GM23338 (cell line): ENCODE measurements around the gene NBAS. TPM values are rescaled to one million over a fixed set of nuclear protein-coding genes. Genes with fewer than 3 reads are reported as not detected.

Source experiments
- ATAC-seq: fragments of 200-7000 bp; cut with Tn5 transposase; 3 replicates; pipeline ENCODE4 v1.9.1; 2020
- DNase-seq: peaks from one replicate; pipeline ENCODE4 v3.0.0-alpha.2; 2015; ENCODE audit warnings: low spot score
- H2AFZ ChIP-seq: fragments of 200-600 bp; sonication (generic); 2 replicates; pipeline ENCODE4 v1.8.0; 2016; ENCODE audit warnings: antibody characterized with exemption, mild to moderate bottlenecking, moderate library complexity
- H3F3A ChIP-seq: fragments of 200-600 bp; sonication (generic); replicated peaks from 2 replicates; pipeline ENCODE4 v1.8.0; 2017; ENCODE audit warnings: antibody characterized with exemption, mixed run types, low read depth
- H3K27ac ChIP-seq: fragments of 200-600 bp; sonication (generic); 2 replicates; pipeline ENCODE4 v1.6.1; 2016; ENCODE audit warnings: low read depth
- H3K27me3 ChIP-seq: fragments of 200-600 bp; sonication (generic); 2 replicates; pipeline ENCODE4 v1.8.0; 2016; ENCODE audit warnings: mild to moderate bottlenecking, mixed run types, moderate library complexity; ENCODE audit not compliant: insufficient read depth
- H3K36me3 ChIP-seq: fragments of 200-600 bp; sonication (generic); 2 replicates; pipeline ENCODE4 v1.8.0; 2016; ENCODE audit warnings: mild to moderate bottlenecking; ENCODE audit not compliant: insufficient read depth
- H3K4me1 ChIP-seq: fragments of 200-600 bp; sonication (generic); 2 replicates; pipeline ENCODE4 v1.8.0; 2016; ENCODE audit warnings: mild to moderate bottlenecking, moderate library complexity; ENCODE audit not compliant: insufficient read depth
- H3K4me2 ChIP-seq: fragments of 200-600 bp; sonication (generic); 2 replicates; pipeline ENCODE4 v1.7.1; 2017; ENCODE audit warnings: mixed run types
- H3K4me3 ChIP-seq: fragments of 200-600 bp; sonication (generic); 2 replicates; pipeline ENCODE4 v1.6.1; 2016; ENCODE audit warnings: mixed run types
- H3K79me2 ChIP-seq: fragments of 200-600 bp; sonication (generic); replicated peaks from 2 replicates; pipeline ENCODE4 v1.8.0; 2017; ENCODE audit warnings: mild to moderate bottlenecking; ENCODE audit not compliant: insufficient read depth
- H3K9me2 ChIP-seq: fragments of 200-600 bp; sonication (generic); 2 replicates; pipeline ENCODE4 v1.8.0; 2017; ENCODE audit not compliant: insufficient read depth
- H4K20me1 ChIP-seq: fragments of 200-600 bp; sonication (generic); replicated peaks from 2 replicates; pipeline ENCODE4 v1.8.0; 2017; ENCODE audit warnings: mild to moderate bottlenecking; ENCODE audit not compliant: insufficient read depth
- H3K27ac Mint-ChIP-seq: 2 replicates; pipeline ENCODE4 v1.8.0; 2020; ENCODE audit warnings: inconsistent platforms, mild to moderate bottlenecking, moderate library complexity, mixed read lengths
- H3K27me3 Mint-ChIP-seq: 3 replicates; pipeline ENCODE4 v1.8.0; 2022; ENCODE audit warnings: low read depth, mild to moderate bottlenecking, moderate library complexity, mixed read lengths, inconsistent platforms; ENCODE audit not compliant: insufficient read depth, poor library complexity
- H3K36me3 Mint-ChIP-seq: 3 replicates; pipeline ENCODE4 v1.8.0; 2021; ENCODE audit warnings: low read depth, mild to moderate bottlenecking, inconsistent platforms, moderate library complexity, mixed read lengths
- H3K4me1 Mint-ChIP-seq: 3 replicates; pipeline ENCODE4 v1.8.0; 2020; ENCODE audit warnings: mild to moderate bottlenecking, inconsistent platforms, mixed read lengths
- H3K4me3 Mint-ChIP-seq: 3 replicates; pipeline ENCODE4 v1.8.0; 2021; ENCODE audit warnings: moderate library complexity, mild to moderate bottlenecking, inconsistent platforms, mixed read lengths
- H3K9me3 Mint-ChIP-seq: 3 replicates; pipeline ENCODE4 v1.8.0; 2020; ENCODE audit warnings: moderate library complexity, mild to moderate bottlenecking, inconsistent platforms, mixed read lengths
- CREB1 ChIP-seq: fragments of 250-450 bp; sonication (Bioruptor Pico); IDR thresholded peaks from 2 replicates; pipeline ENCODE4 v1.5.0; 2020; ENCODE audit warnings: low read depth, mild to moderate bottlenecking, moderate library complexity
- CTCF ChIP-seq, 2 experiments: fragments of 200-600 bp in 1 of 2; sonication (generic) in 1 of 2; conservative IDR thresholded peaks; 2 replicates each; pipeline versions ENCODE4 v1.5.1 to v1.6.1; 2016 to 2017; ENCODE audit warnings: antibody characterized with exemption in 2 of 2, low read depth in 2 of 2, mild to moderate bottlenecking in 2 of 2, moderate library complexity in 1 of 2
- ETS1 ChIP-seq: IDR thresholded peaks from 2 replicates; pipeline ENCODE4 v1.6.1; 2016; ENCODE audit warnings: antibody characterized with exemption
- EZH2 ChIP-seq: fragments of 200-600 bp; sonication (generic); IDR thresholded peaks from one replicate; pipeline ENCODE4 v1.8.0; 2017; ENCODE audit warnings: antibody characterized with exemption, mild to moderate bottlenecking, low read depth; ENCODE audit not compliant: unreplicated experiment
- EZH2phosphoT487 ChIP-seq: fragments of 200-600 bp; sonication (generic); IDR thresholded peaks from one replicate; pipeline ENCODE4 v1.8.1; 2018; ENCODE audit warnings: antibody characterized with exemption; ENCODE audit not compliant: unreplicated experiment
- JUNB ChIP-seq: IDR thresholded peaks from one replicate; pipeline ENCODE4 v1.6.1; 2016; ENCODE audit warnings: antibody characterized with exemption; ENCODE audit not compliant: unreplicated experiment
- NANOG ChIP-seq: IDR thresholded peaks from 2 replicates; pipeline ENCODE4 v1.6.1; 2016; ENCODE audit warnings: antibody characterized with exemption, borderline replicate concordance
- POLR2AphosphoS5 ChIP-seq: IDR thresholded peaks from 2 replicates; pipeline ENCODE4 v1.6.1; 2016; ENCODE audit warnings: antibody characterized with exemption, low read depth
- REST ChIP-seq: IDR thresholded peaks from one replicate; pipeline ENCODE4 v1.6.1; 2018; ENCODE audit warnings: antibody characterized with exemption; ENCODE audit not compliant: unreplicated experiment
- STAT1 ChIP-seq: IDR thresholded peaks from one replicate; pipeline ENCODE4 v1.6.1; 2016; ENCODE audit warnings: antibody characterized with exemption; ENCODE audit not compliant: unreplicated experiment
- ZNF114 ChIP-seq: fragments of 250-450 bp; sonication (Bioruptor Pico); IDR thresholded peaks from 2 replicates; pipeline ENCODE4 v1.5.0; 2020; ENCODE audit warnings: mild to moderate bottlenecking, moderate library complexity
- ZNF331 ChIP-seq: fragments of 250-450 bp; sonication (Bioruptor Pico); IDR thresholded peaks from 2 replicates; pipeline ENCODE4 v1.5.0; 2020; ENCODE audit warnings: low read depth, mild to moderate bottlenecking, moderate library complexity
- ZNF462 ChIP-seq: fragments of 250-450 bp; sonication (Bioruptor Pico); IDR thresholded peaks from 2 replicates; pipeline ENCODE4 v1.5.0; 2020; ENCODE audit warnings: mild to moderate bottlenecking, moderate library complexity
- polyA plus RNA-seq: library from polyadenylated mRNA; unstranded; fragments of >200 nt; fragmentation: Nextera tagmentation; extraction: Ambion mirVana; gene quantifications from 2 replicates; pipeline ENCODE4 v1.2.1, GENCODE V29; 2016
- total RNA-seq: library from RNA; depleted of rRNA; stranded (reverse); fragments of >200 nt; shearing (Covaris generic); gene quantifications from 2 replicates; pipeline ENCODE4 v1.2.3, GENCODE V29; 2014

Gene NBAS
- total and polyA plus RNA-seq, 2 experiments from 2014 or later: 24.8 to 38.9 TPM

GRCh38 chr2:15293262-15293937 lies 267.7 kb downstream of the NBAS start:
- TF ChIP-seq ZNF331 (CRISPR knock-in tag) (no peak), POLR2AphosphoS5 (no peak), ETS1 (no peak), CTCF (conservative IDR thresholded peaks at IDR 0.05; ENCODE audit: low read depth in 2 of 2) (no peak), JUNB (no peak), ZNF462 (CRISPR knock-in tag) (no peak), STAT1 (no peak), EZH2 (no peak), ZNF114 (CRISPR knock-in tag) (no peak), REST (no peak), CREB1 (no peak), NANOG (no peak), EZH2phosphoT487 (no peak)
- no peak for DNase-seq
- H3K36me3 ChIP-seq: peaks cover 3% of the 10 kb centered on the region; the same call in 1 of the 2 replicates
- H3K27ac ChIP-seq: no peak overlapping the region
- no peaks in the 10 kb centered on the region for H3K27me3 Mint-ChIP-seq
- H3K4me1 ChIP-seq: no peaks in the 10 kb centered on the region
- no peak overlapping the region for H3K4me3 Mint-ChIP-seq
- H4K20me1 ChIP-seq: no peaks in the 10 kb centered on the region
- no peaks in the 10 kb centered on the region for H3K27me3 ChIP-seq
- H2AFZ ChIP-seq: no peak overlapping the region
- H3K36me3 Mint-ChIP-seq: peaks cover 15% of the 10 kb centered on the region
- H3K4me1 Mint-ChIP-seq: no peaks in the 10 kb centered on the region
- no peaks in the 10 kb centered on the region for H3K79me2 ChIP-seq
- no peaks in the 10 kb centered on the region for H3K9me3 Mint-ChIP-seq
- no peak overlapping the region for H3K4me3 ChIP-seq
- 0 out of 2 replicates have a peak, but pooled peaks cover 9% of the 10 kb centered on the region for H3K9me2 ChIP-seq
- no peak overlapping the region for H3K4me2 ChIP-seq
- no peaks in the 10 kb centered on the region for H3F3A ChIP-seq
- no peak overlapping the region for H3K27ac Mint-ChIP-seq
- ATAC-seq: no peak
